ENCODE results near the gene KLHL14.
"Not testable (repeated sequence)": the region's sequence is repeated elsewhere in the genome, so short reads cannot be mapped to it uniquely, and the experiment has no call there.

DNA sequence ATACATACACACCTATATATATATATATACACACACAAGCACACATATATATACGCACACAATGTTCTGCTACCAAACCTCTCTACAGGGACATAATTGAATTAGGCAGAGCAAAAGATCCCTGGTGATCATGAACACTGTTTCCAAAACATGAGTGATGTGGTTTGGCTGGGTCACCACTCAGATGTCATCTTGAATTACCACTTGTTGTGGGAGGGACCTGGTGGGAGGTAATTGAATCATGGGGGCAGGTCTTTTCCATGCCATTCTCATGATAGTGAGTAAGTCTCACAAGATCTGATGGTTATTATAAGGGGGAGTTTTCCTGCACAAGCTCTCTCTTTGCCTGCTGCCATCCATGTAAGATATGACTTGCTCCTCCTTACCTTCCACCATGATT is 135.2 kb downstream of the KLHL14 start:
- TF ChIP-seq, protein P1, sequence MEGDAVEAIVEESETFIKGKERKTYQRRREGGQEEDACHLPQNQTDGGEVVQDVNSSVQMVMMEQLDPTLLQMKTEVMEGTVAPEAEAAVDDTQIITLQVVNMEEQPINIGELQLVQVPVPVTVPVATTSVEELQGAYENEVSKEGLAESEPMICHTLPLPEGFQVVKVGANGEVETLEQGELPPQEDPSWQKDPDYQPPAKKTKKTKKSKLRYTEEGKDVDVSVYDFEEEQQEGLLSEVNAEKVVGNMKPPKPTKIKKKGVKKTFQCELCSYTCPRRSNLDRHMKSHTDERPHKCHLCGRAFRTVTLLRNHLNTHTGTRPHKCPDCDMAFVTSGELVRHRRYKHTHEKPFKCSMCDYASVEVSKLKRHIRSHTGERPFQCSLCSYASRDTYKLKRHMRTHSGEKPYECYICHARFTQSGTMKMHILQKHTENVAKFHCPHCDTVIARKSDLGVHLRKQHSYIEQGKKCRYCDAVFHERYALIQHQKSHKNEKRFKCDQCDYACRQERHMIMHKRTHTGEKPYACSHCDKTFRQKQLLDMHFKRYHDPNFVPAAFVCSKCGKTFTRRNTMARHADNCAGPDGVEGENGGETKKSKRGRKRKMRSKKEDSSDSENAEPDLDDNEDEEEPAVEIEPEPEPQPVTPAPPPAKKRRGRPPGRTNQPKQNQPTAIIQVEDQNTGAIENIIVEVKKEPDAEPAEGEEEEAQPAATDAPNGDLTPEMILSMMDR (IDR thresholded peaks at IDR 0.05) = not testable (repeated sequence)
- TF ChIP-seq POLR2A (IDR thresholded peaks at IDR 0.05) = not testable (repeated sequence)
